NCI-H146 (cell line): ENCODE data around the gene CD68.
"Not testable (repeated sequence)": the region's sequence is repeated elsewhere in the genome, so short reads cannot be mapped to it uniquely, and the experiment has no call there.

ENCODE experiments used
- DNase-seq: peaks from one replicate; lab custom pipeline; 2025; lab: John Stamatoyannopoulos, UW

The CD68 gene

GRCh38 chr17:7580604-7581575, 1.5 kb downstream of the CD68 start:
- DNase-seq = no peak

DNA sequence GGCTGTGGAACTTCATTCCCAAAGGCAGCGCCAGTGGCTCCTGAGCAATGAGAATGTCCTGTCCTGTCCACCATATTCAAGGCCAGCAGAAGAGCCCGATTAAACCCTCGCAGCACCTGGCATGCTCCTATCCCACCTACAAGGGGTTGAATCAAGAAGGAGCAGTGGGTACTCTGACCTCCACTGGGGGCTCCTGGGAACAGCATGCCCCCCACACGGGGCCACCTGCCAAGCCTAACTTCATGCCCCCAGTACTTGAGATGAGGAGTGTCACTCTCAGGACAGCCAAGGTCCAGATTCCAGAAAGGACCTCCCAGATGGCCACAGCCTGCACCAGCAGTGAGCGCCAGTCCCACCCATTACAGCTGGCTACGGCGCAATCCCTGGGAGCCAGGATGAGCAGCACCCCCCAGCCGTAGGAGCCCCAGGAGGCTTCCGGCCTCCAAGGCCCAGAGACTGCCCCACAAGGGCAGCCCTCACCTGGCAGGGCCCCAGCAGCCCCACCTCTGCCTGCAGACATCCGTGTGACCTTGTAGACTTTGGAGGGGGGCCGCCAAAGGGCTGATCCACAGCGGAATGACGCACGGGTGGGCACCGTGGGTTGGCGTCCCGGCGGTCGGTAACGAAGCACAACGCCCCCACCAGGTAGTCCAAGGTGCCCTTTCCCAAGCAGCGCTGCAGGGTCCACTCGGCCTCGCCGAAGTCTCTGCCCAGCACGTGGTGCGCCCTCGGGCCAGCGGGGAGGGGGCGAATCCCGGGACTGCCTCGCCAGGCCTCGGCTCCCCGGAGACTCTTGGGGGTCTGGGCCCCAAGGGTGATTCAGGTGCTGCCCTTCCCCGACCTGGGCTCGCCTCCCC, 3.2 kb downstream of the CD68 start:
- peak; percentile 41 for DNase-seq

DNA sequence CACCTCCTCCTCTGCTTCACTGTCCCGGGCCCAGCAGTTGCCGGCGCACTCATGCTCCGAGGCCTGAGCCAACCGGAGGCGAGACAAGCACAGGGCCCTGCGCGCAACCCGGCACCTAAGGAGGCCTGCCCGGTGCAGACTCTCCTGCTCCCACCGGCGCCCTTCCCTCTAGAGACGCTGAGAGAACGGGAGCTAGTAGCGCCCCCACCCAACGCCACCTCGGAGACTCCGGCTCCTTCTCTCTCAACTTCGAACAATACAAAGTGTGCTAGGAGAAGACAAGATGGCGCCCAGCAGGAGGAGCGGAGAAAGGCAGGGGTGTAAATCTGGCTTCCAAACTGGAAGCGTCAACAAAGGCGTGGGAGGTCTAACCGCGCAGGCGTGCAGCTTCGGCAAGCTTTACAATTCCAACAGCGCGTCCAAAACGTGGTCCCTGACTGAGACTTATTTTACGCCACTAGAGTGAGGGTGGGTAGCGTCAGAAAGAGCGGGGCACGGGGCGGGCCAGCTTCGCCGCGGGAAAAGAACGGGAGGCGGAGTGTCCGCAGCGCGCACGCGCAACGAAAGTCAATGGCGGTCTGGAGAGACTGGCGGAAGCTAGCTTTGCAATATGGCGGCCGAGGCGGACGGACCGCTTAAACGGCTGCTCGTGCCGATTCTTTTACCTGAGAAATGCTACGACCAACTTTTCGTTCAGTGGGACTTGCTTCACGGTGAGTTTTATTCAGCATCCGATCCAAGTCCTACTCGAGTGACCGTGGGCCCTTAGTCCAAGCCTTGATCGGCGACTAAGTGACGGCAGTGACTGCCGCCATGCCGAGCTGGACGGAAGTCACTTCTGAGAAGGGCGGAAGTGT, 4.0 kb downstream of the CD68 start, which contains the start of gene MPDU1:
Gene MPDU1, plus strand, starts transcription at position 600 of the 857 bp plus-strand sequence. Its CDS starts 11 bp downstream, at position 611.
- peak; percentile 98 for DNase-seq

GRCh38 chr17:7586673-7587419, 7.4 kb downstream of the CD68 start:
- DNase-seq = no peak

DNA sequence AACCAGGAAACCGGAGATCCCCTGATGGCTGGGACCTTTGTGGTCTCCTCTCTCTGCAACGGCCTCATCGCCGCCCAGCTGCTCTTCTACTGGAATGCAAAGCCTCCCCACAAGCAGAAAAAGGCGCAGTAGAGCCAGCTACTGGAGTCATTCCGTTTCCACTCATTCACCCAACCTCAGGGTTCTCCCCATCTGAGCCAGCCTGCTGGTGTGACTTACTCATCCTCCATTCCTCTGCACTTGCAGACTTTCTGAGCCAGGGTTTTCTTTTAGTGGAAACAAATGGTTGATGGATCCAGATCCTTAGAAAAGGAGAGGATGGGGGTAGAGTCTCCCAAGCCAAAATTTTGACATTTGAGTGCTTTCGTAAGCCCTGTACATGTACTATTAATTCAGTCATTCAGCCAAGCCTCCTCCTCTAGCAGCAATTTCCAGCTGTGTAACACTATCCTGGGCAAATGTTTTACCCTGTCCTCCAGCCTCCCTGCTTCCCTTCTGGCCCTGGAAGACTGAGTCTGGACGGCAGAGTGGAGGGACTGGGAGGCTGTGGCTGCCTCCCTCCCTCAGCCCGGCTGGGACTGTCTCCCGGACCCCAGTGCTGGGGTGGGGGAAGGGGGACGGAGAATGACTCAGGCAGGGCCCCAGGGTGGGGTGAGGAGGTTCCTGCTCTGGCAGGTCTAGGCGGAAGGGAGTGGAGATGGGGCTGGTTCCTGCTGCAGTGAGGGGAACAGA, 8.1 kb downstream of the CD68 start:
- no peak for DNase-seq

GRCh38 chr17:7588553-7589203, 9.2 kb downstream of the CD68 start:
- DNase-seq = no peak

DNA sequence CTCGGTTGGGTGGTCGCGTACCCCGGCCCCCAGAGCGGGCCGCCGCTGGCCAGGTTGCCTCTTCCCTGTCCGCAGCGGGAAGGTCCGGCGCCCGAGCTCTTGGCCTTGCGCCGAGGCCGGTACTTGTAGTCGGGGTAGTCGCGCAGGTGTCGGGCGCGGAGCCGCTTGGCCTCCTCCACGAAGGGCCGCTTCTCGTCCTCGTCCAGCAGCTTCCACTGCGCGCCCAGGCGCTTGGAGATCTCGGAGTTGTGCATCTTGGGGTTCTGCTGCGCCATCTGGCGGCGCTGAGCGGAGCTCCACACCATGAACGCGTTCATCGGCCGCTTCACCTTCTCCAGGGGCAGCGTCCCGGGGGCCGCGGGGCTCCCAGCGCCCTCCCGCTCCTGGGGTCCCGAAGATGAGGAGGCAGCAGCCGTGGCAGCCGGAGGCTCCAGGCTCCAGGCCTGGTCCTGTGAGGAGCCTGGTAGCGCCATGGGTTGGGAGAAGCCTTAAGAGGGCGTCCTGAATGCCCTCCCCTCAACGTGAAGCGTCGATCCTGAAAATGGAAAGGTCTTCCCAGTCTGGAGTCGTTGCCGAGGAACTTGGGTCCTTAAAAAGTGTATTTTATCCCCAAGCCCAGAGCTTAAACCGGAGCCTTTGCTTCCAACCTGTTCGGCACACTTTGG, 9.9 kb downstream of the CD68 start:
- no peak for DNase-seq

DNA sequence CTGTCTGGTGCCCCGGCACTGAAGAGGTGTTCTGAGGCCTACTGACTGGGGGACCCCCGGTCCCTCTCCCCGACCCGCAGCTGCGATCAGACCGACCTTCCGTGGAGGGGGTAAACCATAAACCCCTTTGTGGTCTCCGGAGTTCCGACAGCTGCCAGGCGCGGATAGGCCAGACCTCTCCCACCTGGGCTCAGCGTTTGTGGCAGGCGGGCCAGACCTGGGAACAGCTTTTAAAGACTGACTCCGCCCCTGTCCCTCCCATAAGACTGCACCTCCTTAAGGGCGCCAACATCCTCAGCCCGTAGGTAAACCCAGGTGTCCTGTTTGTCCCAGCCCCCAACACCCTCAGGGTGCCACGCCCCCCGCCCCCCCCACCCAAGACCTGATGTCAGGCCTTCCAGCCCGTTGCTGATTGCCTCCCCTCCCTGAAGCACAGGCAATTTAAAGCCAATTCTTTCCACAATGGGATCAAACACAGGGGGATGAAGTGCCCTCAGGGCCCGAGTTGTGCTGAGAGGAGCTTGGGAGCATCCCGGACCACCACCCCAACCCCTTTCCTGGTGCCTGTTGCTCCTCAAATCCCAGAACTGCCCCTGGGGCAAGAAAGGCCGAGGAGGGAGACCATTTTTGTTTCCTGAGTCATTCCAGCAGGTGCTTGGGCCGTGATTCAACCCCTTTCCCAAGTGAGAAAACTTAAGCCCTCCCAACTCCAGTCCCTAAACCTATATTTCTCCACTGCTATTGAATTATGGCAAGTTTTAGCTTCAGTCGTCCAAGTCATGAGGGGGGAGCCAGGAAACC, 10.7 kb downstream of the CD68 start, which contains the start of gene SOX15:
Gene SOX15, minus strand, starts transcription at position 204 of the 801 bp plus-strand sequence. CDS start 418 bp downstream, outside the sequence.
- DNase-seq = peak; percentile 10

- no peak for DNase-seq
Measured at GRCh38 chr17:7590743-7591142, 11.3 kb downstream of the CD68 start.

GRCh38 chr17:7591596-7591995, 12.2 kb downstream of the CD68 start:
- no peak for DNase-seq

GRCh38 chr17:7592422-7593021, 13.1 kb downstream of the CD68 start:
- no peak for DNase-seq

GRCh38 chr17:7593296-7593695, 13.9 kb downstream of the CD68 start:
- no peak for DNase-seq

GRCh38 chr17:7597561-7597960, 18.1 kb downstream of the CD68 start:
- not testable (repeated sequence) for DNase-seq

DNA sequence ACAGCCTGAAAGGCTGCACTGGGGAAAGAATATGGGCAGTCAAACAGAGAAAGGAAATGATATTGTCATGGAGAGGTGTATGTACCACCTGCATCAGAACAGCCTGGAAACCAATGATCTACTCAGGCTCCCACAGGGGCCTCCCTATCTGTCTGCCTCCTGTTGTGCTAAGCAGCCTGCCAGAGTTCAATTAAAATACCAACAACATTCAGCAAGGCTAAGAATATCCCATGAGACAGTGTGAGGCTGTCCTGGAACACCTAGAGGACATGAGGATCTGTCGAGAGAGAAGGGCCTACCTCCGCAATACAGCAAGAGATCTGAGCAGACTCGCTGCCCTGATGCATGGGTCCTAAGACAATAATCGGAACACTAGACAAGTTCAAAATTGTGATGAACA, 26.8 kb downstream of the CD68 start:
- DNase-seq = no peak

GRCh38 chr17:7610641-7611040, 31.2 kb downstream of the CD68 start:
- no peak for DNase-seq

- DNase-seq = no peak
Measured at GRCh38 chr17:7611635-7612293, 32.3 kb downstream of the CD68 start.

DNA sequence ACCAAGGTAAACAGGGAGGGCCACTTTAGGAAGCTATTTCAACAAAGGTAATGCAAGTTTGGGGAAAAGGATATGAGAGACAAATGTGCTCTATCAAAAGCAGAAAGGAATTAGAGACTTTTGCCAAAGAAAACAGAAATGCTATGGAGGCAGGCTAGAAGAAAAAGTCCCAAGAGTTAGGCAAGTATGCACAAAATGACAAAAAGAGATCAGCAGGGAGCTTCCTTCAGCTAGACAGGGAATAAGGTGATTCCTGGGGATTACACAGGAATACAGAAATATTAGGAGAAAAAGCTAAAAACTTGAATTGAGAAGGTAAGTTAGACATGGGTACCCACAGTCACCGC, 32.8 kb downstream of the CD68 start:
- DNase-seq = no peak
